ENCODE results near the gene HNRNPUL1.

Gene HNRNPUL1

DNA sequence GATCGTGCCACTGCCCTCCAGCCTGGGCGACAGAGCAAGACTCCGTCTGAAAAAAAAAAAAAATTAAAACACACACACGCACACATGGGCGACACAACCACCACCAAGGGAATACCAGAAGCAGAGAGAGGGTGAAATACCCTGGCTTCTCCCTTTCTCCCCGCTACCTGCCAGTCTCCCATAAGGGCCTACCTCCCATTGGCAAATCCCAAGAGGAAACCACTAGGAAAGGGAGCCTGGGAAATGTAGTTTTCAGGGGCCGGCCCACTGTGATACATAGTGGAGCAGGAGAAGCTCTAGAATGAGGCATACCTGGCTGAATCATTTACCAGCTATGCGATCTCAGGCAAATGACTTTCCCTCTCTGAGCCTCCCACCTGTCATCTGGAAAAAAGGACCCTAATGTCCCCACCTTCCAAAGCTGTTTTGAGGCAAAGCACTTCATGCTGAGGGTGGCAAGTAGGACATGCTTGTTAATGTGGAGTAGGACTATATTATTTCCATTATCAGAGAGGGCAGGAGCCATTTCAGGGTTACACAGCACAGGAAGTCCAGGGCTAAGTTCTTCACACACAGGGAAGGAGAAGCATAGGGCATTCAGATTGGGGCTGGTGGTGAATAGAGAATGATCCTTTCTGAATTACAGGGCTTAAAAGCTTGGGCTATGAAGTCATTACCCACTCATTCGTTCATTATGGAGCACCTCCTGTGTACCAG lies 14.3 kb upstream of the HNRNPUL1 start:
- no peak for TF ChIP-seq TARDBP (IDR thresholded peaks at IDR 0.05)
- no peak for TF ChIP-seq BHLHE40 (IDR thresholded peaks at IDR 0.05; ENCODE audit: borderline replicate concordance)
- no peak for TF ChIP-seq LEF1 (IDR thresholded peaks at IDR 0.05; ENCODE audit: borderline replicate concordance)
- no peak for TF ChIP-seq FOXA1 (IDR thresholded peaks at IDR 0.05)
- no peak for TF ChIP-seq FOXK2 (IDR thresholded peaks at IDR 0.05)
- no peak for TF ChIP-seq NFRKB (IDR thresholded peaks at IDR 0.05)
- no peak for TF ChIP-seq L3MBTL2 (conservative IDR thresholded peaks at IDR 0.05)
- ChIA-PET CTCF (no interaction called here), POLR2A (no interaction called here)

DNA sequence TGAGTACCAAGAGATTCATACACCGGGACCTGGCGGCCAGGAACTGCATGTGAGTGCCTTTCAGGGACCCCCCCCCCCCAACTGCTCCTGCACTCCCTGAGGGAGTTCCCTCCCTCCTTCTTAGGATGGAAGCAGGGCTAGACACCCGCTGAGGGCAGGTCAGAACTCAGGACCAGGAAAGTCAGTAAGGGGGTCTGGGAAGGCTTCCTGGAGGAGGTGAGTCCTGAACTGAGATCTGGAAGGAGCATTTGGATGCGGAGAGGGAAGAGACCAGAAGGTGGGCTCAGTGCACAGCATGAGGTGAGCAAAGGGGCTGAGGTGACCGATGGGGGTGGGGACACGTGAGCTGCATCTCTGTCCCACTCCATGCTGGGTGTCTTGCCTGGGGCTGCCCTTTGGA lies 10.5 kb upstream of the HNRNPUL1 start:
- ChIA-PET POLR2A (no interaction called here), CTCF (no interaction called here)
- DNase-seq (ENCODE audit: extremely low spot score), result no peak
- TF ChIP-seq, protein P1, sequence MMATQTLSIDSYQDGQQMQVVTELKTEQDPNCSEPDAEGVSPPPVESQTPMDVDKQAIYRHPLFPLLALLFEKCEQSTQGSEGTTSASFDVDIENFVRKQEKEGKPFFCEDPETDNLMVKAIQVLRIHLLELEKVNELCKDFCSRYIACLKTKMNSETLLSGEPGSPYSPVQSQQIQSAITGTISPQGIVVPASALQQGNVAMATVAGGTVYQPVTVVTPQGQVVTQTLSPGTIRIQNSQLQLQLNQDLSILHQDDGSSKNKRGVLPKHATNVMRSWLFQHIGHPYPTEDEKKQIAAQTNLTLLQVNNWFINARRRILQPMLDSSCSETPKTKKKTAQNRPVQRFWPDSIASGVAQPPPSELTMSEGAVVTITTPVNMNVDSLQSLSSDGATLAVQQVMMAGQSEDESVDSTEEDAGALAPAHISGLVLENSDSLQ (IDR thresholded peaks at IDR 0.05), result no peak
- TF ChIP-seq LEF1 (IDR thresholded peaks at IDR 0.05; ENCODE audit: borderline replicate concordance) (no peak), BHLHE40 (IDR thresholded peaks at IDR 0.05; ENCODE audit: borderline replicate concordance) (no peak), L3MBTL2 (conservative IDR thresholded peaks at IDR 0.05) (no peak), ELF4 (IDR thresholded peaks at IDR 0.05) (no peak), TARDBP (IDR thresholded peaks at IDR 0.05) (no peak), HDGF (IDR thresholded peaks at IDR 0.05; ENCODE audit: borderline replicate concordance) (no peak), FOXM1 (IDR thresholded peaks at IDR 0.05; ENCODE audit: borderline replicate concordance) (no peak), NFRKB (IDR thresholded peaks at IDR 0.05) (no peak), CTBP1 (IDR thresholded peaks at IDR 0.05; ENCODE audit: borderline replicate concordance) (no peak), FOXK2 (IDR thresholded peaks at IDR 0.05) (no peak)

More for the DNA sequence above, 14.3 kb upstream of the HNRNPUL1 start:
- DNase-seq (ENCODE audit: extremely low spot score), result no peak

DNA sequence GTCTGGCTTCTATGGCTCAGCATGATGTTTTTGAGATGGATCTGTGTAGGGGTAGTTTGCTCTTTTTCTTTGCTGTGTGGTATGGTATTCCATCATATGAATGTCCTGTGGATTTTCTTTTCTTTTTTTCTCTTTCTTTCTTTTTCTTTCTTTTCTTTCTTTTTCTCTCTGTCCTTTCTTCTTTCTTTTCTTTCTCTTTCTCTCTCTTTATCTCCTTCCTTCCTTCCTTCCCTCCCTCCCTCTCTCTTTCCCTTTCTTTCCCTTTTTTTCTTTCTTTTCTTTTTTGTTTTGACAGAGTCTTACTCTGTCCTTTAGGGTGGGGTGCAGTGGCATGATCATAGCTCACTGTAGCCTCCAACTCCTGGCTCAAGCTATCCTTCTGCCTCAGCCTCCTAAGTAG lies 9.0 kb upstream of the HNRNPUL1 start:
- ChIA-PET POLR2A (no interaction called here), CTCF (interaction anchor here (0.8 kb wide), 1 partner anchor 11 kb away, joined by 3 read pairs; no protein-coding TSS in a partner anchor)
- DNase-seq (ENCODE audit: extremely low spot score), result no peak
- TF ChIP-seq ZNF384 (IDR thresholded peaks at IDR 0.05) (no peak), CTBP1 (IDR thresholded peaks at IDR 0.05; ENCODE audit: borderline replicate concordance) (no peak), FOXK2 (IDR thresholded peaks at IDR 0.05) (no peak), ELF4 (IDR thresholded peaks at IDR 0.05) (no peak), HDGF (IDR thresholded peaks at IDR 0.05; ENCODE audit: borderline replicate concordance) (no peak), SUZ12 (IDR thresholded peaks at IDR 0.05) (no peak), TARDBP (IDR thresholded peaks at IDR 0.05) (no peak), FOXA1 (IDR thresholded peaks at IDR 0.05) (no peak), NFRKB (IDR thresholded peaks at IDR 0.05) (no peak), BHLHE40 (IDR thresholded peaks at IDR 0.05; ENCODE audit: borderline replicate concordance) (no peak), ARNT (IDR thresholded peaks at IDR 0.05) (no peak)
- TF ChIP-seq, protein P1 (IDR thresholded peaks at IDR 0.05), result no peak

DNA sequence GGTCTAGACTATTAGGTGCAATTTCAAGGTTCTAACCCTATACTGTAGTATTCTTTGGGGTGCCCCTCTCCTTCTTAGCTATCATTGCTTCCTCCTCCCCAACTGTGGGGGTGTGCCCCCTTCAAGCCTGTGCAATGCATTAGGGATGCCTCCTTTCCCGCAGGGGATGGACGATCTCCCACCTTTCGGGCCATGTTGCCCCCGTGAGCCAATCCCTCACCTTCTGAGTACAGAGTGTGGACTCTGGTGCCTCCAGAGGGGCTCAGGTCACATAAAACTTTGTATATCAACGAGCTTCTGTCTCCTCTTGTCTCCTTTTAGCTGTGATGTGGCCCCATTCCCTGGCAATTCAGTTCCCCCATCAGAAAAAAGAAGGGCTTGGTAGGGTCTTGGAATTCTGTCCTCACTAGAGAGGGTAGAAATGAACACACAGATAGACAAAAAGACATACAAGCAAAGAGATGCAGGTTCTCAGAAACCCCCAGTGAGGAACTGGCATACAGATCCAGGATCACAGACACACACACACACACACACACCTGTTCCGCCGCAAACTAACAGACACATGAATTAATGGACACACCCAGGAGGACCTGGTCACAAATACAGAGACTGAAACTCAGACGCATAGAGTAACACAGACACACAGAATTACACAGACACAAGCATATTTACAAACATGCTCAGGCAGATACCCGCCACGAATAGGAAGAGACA lies 2.5 kb upstream of the HNRNPUL1 start:
- ChIA-PET POLR2A (interaction anchor here (1.3 to 4.5 kb wide), 4 partner anchors 37 to 178 kb away, joined by 3 to 48 read pairs (median 8); partner anchors contain the start of gene DMAC2), CTCF (interaction anchor here (1.0 to 1.5 kb wide), 2 partner anchors 19 to 57 kb away, joined by 4 to 6 read pairs; no protein-coding TSS in a partner anchor)
- DNase-seq (ENCODE audit: extremely low spot score), result no peak
- no peak for TF ChIP-seq ZNF384 (IDR thresholded peaks at IDR 0.05)
- no peak for TF ChIP-seq FOXM1 (IDR thresholded peaks at IDR 0.05; ENCODE audit: borderline replicate concordance)
- no peak for TF ChIP-seq HDGF (IDR thresholded peaks at IDR 0.05; ENCODE audit: borderline replicate concordance)
- TF ChIP-seq SP1 (IDR thresholded peaks at IDR 0.05), result no peak
- no peak for TF ChIP-seq NFRKB (IDR thresholded peaks at IDR 0.05)
- TF ChIP-seq ARNT (IDR thresholded peaks at IDR 0.05), result no peak
- no peak for TF ChIP-seq L3MBTL2 (conservative IDR thresholded peaks at IDR 0.05)
- no peak for TF ChIP-seq SUZ12 (IDR thresholded peaks at IDR 0.05)

DNA sequence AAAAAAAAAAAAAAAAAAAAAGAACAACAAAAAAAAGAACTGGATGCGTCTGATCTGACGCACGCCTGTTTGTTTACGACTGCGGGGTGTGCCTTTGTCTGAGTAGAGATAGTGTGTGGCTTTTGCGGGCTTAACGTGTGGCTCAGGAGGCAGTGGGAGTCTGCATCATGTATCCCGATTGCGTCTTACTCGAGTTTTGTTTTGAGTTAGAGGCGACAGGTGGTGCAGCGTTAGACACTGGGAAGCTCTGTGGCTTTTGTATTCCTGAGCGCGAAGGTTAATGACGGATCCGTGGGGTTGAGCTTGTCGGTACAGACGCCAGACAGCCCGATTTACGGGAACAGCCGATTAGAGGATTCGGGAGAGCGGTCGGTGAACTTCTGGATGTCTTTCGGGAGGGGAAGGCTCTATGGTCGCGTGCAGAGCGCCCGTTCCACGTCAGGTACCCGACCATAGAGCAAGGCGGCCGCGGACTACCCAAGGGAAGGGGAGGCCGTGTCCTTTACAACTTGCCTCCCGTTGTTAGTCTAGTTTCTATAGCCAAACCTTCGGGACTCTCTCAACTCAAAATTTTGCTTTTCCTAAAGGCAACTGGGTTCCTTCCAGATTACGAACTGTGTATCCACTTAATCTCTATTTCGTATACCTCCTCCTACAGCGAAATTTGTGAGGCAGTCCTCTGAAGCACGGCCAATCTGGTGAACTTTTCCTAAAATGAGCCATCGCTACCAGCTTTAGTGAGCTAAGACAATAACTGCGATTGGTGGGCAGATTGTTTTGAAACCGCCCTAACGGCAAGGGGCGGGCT lies 926 bp upstream of the HNRNPUL1 start:
- CTCF ChIA-PET, result interaction anchor here (0.7 to 2.0 kb wide), 4 partner anchors 39 to 65 kb away, joined by 3 to 17 read pairs (median 4); no protein-coding TSS in a partner anchor
- peak; percentile 42 for DNase-seq (ENCODE audit: extremely low spot score)
- TF ChIP-seq FOXK2 (IDR thresholded peaks at IDR 0.05) (no peak), ELF4 (IDR thresholded peaks at IDR 0.05) (no peak; the same call in 1 of the 2 replicates), ZNF384 (IDR thresholded peaks at IDR 0.05) (peak; percentile 65)
- POLR2A ChIA-PET, result interaction anchor here (0.6 to 4.5 kb wide), 26 partner anchors 11 to 600 kb away, joined by 3 to 48 read pairs (median 3); partner anchors contain the start of genes CCDC97, DMAC2 and RAB4B

Measured in HEK293T (cell line).